22Rv1 (cell line): Measurements from ENCODE around the gene EPHB1.
"Not testable (repeated sequence)": the region's sequence is repeated elsewhere in the genome, so short reads cannot be mapped to it uniquely, and the experiment has no call there.

ENCODE experiments used
- H3K27ac ChIP-seq: fragments of 450-650 bp; 2 replicates; pipeline ENCODE4 v1.5.1; 2017
- ZFX ChIP-seq: fragments of 450-650 bp; IDR thresholded peaks from 2 replicates; pipeline ENCODE4 v1.6.1; 2017; ENCODE audit warnings: antibody characterized with exemption, borderline replicate concordance
- TF ChIP-seq, protein P1 (sequence below): fragments of 450-650 bp; IDR thresholded peaks from 2 replicates; pipeline ENCODE4 v1.5.1; 2017; ENCODE audit warnings: mild to moderate bottlenecking

The EPHB1 gene

DNA sequence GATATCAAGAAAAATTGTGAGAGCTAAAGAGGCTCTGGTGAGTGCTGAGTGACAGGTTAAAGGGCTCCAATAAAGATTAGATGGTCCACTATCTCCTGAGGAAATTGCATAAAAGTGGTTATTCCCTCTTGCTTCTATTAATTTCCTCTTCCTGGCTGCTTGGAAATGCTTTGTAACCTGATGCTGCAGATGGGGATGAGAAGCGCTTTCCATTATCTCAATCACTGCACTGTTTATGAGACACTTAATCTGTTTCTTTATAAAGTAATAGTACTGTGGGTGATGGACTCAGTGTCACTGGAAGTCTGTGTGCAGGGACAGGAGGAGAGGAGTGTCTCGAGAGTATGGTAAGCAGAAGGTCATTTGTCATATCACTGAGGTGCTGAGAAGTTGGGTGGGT is 305.3 kb downstream of the EPHB1 start:
- no peak overlapping the region for H3K27ac ChIP-seq
- no peak for TF ChIP-seq ZFX
- TF ChIP-seq, protein P1, sequence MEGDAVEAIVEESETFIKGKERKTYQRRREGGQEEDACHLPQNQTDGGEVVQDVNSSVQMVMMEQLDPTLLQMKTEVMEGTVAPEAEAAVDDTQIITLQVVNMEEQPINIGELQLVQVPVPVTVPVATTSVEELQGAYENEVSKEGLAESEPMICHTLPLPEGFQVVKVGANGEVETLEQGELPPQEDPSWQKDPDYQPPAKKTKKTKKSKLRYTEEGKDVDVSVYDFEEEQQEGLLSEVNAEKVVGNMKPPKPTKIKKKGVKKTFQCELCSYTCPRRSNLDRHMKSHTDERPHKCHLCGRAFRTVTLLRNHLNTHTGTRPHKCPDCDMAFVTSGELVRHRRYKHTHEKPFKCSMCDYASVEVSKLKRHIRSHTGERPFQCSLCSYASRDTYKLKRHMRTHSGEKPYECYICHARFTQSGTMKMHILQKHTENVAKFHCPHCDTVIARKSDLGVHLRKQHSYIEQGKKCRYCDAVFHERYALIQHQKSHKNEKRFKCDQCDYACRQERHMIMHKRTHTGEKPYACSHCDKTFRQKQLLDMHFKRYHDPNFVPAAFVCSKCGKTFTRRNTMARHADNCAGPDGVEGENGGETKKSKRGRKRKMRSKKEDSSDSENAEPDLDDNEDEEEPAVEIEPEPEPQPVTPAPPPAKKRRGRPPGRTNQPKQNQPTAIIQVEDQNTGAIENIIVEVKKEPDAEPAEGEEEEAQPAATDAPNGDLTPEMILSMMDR = no peak

DNA sequence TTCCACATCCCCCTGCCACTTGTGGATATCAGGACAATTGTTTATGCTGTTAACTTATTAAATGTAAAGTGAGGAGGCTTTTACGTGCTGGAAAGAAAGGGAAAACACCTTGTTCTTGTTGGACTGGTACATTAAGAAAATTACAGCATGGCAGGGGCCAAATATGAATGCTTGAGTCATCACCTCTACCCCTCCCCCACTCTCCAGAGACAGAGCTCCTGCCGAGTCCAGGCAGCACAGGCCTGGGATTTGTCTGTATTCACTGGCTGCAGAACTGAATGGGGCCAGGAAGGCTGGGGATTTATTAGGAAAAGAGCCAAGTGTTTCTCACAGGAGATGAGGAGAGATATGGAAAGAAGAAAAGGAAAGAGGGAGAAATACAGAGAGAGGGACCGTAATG is 308.9 kb downstream of the EPHB1 start:
- TF ChIP-seq ZFX = no peak
- TF ChIP-seq, protein P1 = no peak
- no peak overlapping the region for H3K27ac ChIP-seq

DNA sequence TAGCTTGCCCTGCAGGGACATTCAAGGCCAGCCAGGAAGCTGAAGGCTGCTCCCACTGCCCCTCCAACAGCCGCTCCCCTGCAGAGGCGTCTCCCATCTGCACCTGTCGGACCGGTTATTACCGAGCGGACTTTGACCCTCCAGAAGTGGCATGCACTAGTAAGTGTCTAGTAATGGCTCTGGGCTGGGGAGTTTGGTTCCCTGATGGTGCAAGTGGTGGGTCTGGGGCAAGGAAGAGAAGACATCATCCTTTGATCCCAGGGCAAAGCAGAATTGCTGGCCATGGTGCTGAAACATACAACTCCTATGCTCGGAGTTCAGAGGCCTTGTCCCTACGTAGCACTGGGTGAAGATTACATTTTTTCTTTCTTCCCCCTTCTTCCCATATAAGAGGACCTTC is 311.4 kb downstream of the EPHB1 start:
- peak overlapping the region; percentile 75 for H3K27ac ChIP-seq
- TF ChIP-seq ZFX = no peak

DNA sequence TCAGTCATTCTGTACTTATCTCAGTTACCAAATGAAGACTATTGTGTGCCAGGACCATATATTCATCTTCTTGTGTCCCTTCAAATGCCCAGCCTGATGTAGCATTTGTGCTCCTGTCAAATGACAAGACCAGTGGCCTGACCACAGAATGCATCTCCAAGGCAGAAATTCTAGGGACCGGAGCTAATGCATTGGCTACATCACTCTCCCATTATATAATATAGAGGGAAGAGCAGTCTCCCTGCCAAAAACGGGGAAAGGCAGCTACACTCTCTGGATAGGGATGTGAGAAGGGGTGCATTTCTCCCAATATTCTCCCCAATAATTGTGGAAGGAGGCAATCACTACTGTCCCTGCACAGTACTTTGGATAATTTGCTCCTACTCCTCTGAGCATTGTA is 312.0 kb downstream of the EPHB1 start:
- no peak for TF ChIP-seq ZFX
- TF ChIP-seq, protein P1 = no peak
- H3K27ac ChIP-seq = peak overlapping the region; percentile 75

DNA sequence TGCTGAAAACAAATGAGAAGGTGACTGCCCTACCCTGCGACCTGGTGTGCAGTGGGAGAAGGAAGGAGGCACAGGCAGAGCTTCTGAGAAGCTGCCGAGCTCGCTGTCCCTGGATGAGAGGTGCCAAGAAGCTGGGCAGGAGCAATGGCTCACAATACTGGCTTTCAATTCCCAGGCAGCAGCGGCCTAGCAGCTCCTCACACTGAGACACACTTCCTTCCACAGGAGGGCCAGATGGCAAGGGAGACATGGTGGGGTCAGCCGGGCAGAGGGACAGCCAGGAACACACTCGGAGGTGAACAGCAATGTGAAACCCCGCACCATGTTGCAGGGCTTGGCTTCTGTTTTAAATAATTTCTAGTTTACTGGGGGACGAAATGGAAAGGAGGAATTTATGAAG is 314.6 kb downstream of the EPHB1 start:
- TF ChIP-seq ZFX = no peak
- TF ChIP-seq, protein P1 = no peak
- H3K27ac ChIP-seq = no peak overlapping the region

DNA sequence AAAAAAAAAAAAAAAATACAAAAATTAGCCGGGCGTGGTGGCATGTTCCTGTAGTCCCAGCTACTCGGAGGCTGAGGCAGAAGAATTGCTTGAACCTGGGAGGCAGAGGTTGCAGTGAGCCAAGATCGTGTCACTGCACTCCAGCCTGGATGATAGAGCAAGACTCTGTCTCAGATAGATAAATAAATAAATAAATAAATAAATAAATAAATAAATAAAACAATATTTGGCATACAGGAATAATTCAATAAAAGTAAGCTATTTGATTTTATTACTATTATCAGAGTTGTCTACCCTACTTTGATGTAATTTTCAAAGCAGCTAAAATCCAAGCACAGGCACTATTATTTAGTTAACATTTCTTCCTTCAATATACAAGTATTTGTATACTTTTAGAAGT is 319.5 kb downstream of the EPHB1 start:
- H3K27ac ChIP-seq = not testable (repeated sequence)

DNA sequence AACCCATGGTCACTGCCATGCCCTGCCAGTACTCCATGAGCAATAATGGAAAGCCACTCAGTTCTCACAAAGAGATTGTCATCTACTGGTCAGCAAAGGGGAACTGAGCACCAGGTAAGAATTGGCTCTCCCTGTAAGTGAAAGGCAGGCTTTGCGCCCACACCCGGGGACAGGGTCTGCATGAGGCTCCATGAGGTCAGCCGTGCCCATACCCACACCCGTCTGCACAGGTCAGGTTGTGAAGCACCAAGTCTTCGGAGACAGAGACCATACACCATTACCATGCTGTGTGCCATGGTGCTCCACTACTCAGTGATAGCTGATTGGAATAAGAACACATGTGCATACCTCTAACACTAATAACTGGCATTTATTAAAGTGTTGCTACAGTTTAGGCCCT is 322.9 kb downstream of the EPHB1 start:
- H3K27ac ChIP-seq = no peak overlapping the region
- TF ChIP-seq, protein P1 = no peak
- TF ChIP-seq ZFX = no peak

DNA sequence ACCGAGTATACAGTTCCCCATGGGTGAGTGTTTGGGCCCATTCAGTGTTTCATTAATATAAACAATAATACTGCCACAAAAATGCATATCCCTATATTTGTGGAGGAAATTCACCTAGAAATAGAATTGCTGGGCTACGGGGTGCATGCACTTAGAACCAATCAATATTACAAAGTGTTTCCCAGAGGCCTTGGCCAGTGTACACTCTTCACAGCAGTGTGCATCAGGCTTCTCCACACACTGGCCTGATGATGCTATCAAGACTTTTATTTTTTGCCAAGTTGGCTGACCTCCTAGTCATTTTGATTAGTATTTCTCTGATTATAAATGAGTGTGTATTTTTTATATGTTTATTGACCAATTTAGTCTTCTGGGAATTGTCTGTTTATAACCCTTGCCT is 323.7 kb downstream of the EPHB1 start:
- no peak overlapping the region for H3K27ac ChIP-seq
- TF ChIP-seq, protein P1 = no peak
- no peak for TF ChIP-seq ZFX
